DND-41 (cell line): ENCODE data around the gene POLN.

ENCODE experiments used
- CTCF ChIP-seq: IDR thresholded peaks from 2 replicates; pipeline ENCODE4 v1.5.1; 2012; ENCODE audit warnings: borderline replicate concordance, low read length, moderate library complexity, mild to moderate bottlenecking; ENCODE audit not compliant: poor library complexity, severe bottlenecking; ENCODE audit errors: extremely low read depth
- EZH2 ChIP-seq: IDR thresholded peaks from 3 replicates; pipeline ENCODE4 v1.6.1; 2012; ENCODE audit warnings: borderline replicate concordance, low read depth, mild to moderate bottlenecking, moderate library complexity, low read length, inconsistent platforms; ENCODE audit not compliant: severe bottlenecking

- no peak for TF ChIP-seq EZH2
- no peak for TF ChIP-seq CTCF
These were observed 139.7 kb downstream of the POLN start for GRCh38 chr4:2102045-2102883.
